ENCODE results near the gene KIF3C. TPM values are rescaled to one million over a fixed set of nuclear protein-coding genes. Genes with fewer than 3 reads are reported as not detected.

The KIF3C gene
- total and polyA plus RNA-seq, 2 of the 8 experiments (the other 6 are each of a cell fraction or from before 2014, with no cell fraction given): 13.4 to 58.1 TPM

DNA sequence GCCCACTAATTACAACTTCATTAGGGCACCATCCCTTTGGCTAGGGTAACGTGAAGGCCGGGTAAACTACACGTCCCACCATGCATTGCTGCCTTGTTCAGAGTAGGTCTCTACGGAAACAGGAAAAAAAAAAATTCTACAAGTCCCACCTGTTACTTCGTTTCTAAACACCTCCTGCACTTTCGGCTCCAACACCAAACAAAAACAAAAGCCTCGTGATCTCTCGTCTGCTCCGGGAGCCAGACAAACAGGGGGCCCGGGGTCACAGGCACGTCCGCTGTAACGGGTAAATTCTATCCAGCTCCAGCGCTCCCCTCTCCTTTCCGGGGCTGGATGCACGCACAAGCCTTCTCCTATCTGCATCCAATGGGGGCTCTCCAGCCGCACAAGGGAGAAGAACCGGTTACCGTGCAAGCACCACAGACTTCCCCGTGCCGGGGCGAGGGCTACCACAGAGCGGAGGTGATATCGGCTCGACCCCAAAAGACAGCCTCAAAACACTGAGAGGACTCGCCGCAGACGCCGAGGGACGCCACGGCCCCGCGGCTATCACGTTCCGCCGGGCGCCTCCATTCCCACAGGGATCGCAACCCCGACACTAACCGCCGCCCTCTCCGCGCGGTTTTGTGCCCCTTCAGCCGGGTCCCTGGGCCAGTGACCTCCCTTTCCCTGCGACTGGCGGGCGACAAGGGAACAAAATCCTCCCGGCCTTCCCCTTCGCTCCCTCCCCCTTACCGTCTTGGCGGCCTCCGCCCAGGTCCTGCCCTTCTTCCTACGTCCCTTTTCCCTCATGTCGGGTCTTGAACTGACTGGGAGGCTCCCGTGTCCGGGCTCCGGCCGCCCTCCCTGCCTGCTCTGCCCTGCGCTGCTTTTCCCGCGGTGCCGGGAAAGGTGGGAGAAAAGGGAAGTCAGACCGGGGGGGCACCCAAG is 104.6 kb downstream of the KIF3C start:
- Histone ChIP-seq H3K27me3 (replicated peaks in 1 of 4; ENCODE audit: control insufficient read depth in 3 of 4, extremely low read depth in 1 of 4, insufficient read depth in 3 of 4, low read length in 3 of 4) (no peaks in the 10 kb centered on the region), H4K5ac (ENCODE audit: insufficient read length, low read depth, low read length) (peak overlapping the region; percentile 79), H4K8ac (ENCODE audit: extremely low read depth, insufficient read depth, low read length) (peak overlapping the region; percentile 98), H3K36me3 (ENCODE audit: control insufficient read depth in 2 of 4, insufficient read depth in 4 of 4, low read length in 3 of 4) (no peaks in the 10 kb centered on the region), H4K20me1 (replicated peaks in 1 of 2; ENCODE audit: control insufficient read depth in 1 of 2, insufficient read depth in 2 of 2, low read length in 2 of 2) (no peaks in the 10 kb centered on the region), H3K4me2 (ENCODE audit: insufficient read depth in 1 of 2, low read depth in 2 of 2, low read length in 2 of 2) (peak overlapping the region; percentile 77 to 78), H2BK12ac (ENCODE audit: low read depth, low read length) (no peak overlapping the region), H3K4me3 (ENCODE audit: extremely low read depth in 1 of 4, insufficient read depth in 2 of 4, low read depth in 3 of 4, low read length in 4 of 4) (peak overlapping the region; percentile 93 to 100 (median 96)), H3K9ac (replicated peaks in 1 of 4; ENCODE audit: extremely low read depth in 1 of 4, low read depth in 3 of 4, low read length in 3 of 4) (peak overlapping the region; percentile 87 to 94 (median 91)), H2AFZ (ENCODE audit: low read length) (no peak overlapping the region), H3K23me2 (ENCODE audit: low read depth, low read length) (peaks cover 4% of the 10 kb centered on the region; the same call in 1 of the 2 replicates), H2BK120ac (replicated peaks; ENCODE audit: low read depth, low read length) (no peak overlapping the region), H2AK5ac (ENCODE audit: low read depth, low read length) (no peak overlapping the region), H3K79me2 (ENCODE audit: control insufficient read depth in 1 of 2, insufficient read depth in 2 of 2, low read length in 2 of 2) (peaks cover 3 to 54% of the 10 kb centered on the region in 2 experiments), H3K18ac (ENCODE audit: extremely low read depth, low read length) (peak overlapping the region; percentile 71; the same call in 1 of the 2 replicates), H3K56ac (replicated peaks; ENCODE audit: insufficient read length, low read depth, low read length) (peak overlapping the region; percentile 19), H3K27ac (ENCODE audit: low read depth, low read length) (peak overlapping the region; percentile 81), H3K9me3 (ENCODE audit: insufficient read depth in 2 of 2, low read depth in 1 of 2, low read length in 1 of 2) (no peaks in the 10 kb centered on the region), H3K4me1 (replicated peaks in 1 of 4; ENCODE audit: control insufficient read depth in 3 of 4, insufficient read depth in 4 of 4, low read length in 3 of 4) (peaks cover 0 to 5% (median 4%) of the 10 kb centered on the region in 4 experiments; a peak in 4 of 7 replicates), H3K79me1 (ENCODE audit: low read depth, low read length) (no peaks in the 10 kb centered on the region), H3K4ac (replicated peaks; ENCODE audit: insufficient read length, low read depth, low read length) (no peak overlapping the region), H2BK5ac (ENCODE audit: low read depth, low read length) (peak overlapping the region; percentile 79), H4K91ac (replicated peaks; ENCODE audit: insufficient read length, low read length) (no peak overlapping the region), H2BK20ac (ENCODE audit: low read length) (no peak overlapping the region), H3K14ac (ENCODE audit: insufficient read length) (no peak overlapping the region), H3K23ac (ENCODE audit: insufficient read length) (no peak overlapping the region), H2BK15ac (ENCODE audit: low read length) (no peak overlapping the region)
- WGBS, 2 experiments (ENCODE audit: extremely low coverage in 1 of 2, insufficient coverage in 1 of 2, insufficient read length in 1 of 2, insufficient replicate concordance in 2 of 2, low coverage in 1 of 2, low lambda C conversion rate in 2 of 2, missing lambda C conversion rate in 1 of 2): 1% methylated on average over 49 of the region's 64 CpGs; no CpG with 5 or more reads in 1 of the 2 experiments
- FAIRE-seq (no peak), DNase-seq (ENCODE audit: low read depth in 1 of 2, low spot score in 2 of 2) (peak in 1 of 2 experiments; percentile 67)
- POLR2A ChIA-PET (ENCODE audit: partially characterized antibody): interaction anchor here (0.8 to 1.7 kb wide), 10 partner anchors 10 to 156 kb away, joined by 3 to 14 read pairs (median 4); partner anchors contain the start of gene RAB10
- CTCF ChIA-PET (ENCODE audit: partially characterized antibody): interaction anchor here (0.6 to 1.4 kb wide), 8 partner anchors 13 to 120 kb away, joined by 3 to 8 read pairs (median 4); no protein-coding TSS in a partner anchor
- TF ChIP-seq CTBP2 (IDR thresholded peaks at IDR 0.05; ENCODE audit: borderline replicate concordance, insufficient read depth, insufficient read length, low read length) (no peak), NRF1 (IDR thresholded peaks at IDR 0.05; ENCODE audit: low read depth, low read length) (no peak), CREB1 (IDR thresholded peaks at IDR 0.05) (no peak), KDM5A (IDR thresholded peaks at IDR 0.05; ENCODE audit: low read length) (peak; percentile 83), BCL11A (IDR thresholded peaks at IDR 0.05; ENCODE audit: low read depth in 2 of 2, low read length in 2 of 2) (no peak), KDM4A (IDR thresholded peaks at IDR 0.05; ENCODE audit: low read depth, low read length, severe bottlenecking) (peak; percentile 77), GABPA (IDR thresholded peaks at IDR 0.05; ENCODE audit: borderline replicate concordance, insufficient read depth, low read length) (no peak), TCF12 (IDR thresholded peaks at IDR 0.05; ENCODE audit: low read depth, low read length) (no peak), BRCA1 (IDR thresholded peaks at IDR 0.05; ENCODE audit: low read depth, low read length) (no peak), PHF8 (conservative IDR thresholded peaks at IDR 0.05; ENCODE audit: low read depth, low read length) (peak; percentile 54), CEBPB (IDR thresholded peaks at IDR 0.05; ENCODE audit: low read depth, low read length) (no peak), TEAD4 (IDR thresholded peaks at IDR 0.05; ENCODE audit: low read depth, low read length) (no peak)

Measured in H1 (cell line).